PC-3 (cell line): Measurements from ENCODE around the gene UBAC2.

Experiments used
- EZH2 ChIP-seq: fragments of 300-600 bp; sonication (generic); IDR thresholded peaks from one replicate; pipeline ENCODE4 v1.6.1; 2017; ENCODE audit warnings: antibody characterized with exemption, mild to moderate bottlenecking, low read length; ENCODE audit not compliant: unreplicated experiment
- TF ChIP-seq, protein P1 (sequence below): fragments of 300-600 bp; sonication (generic); conservative IDR thresholded peaks from 2 replicates; pipeline ENCODE4 v1.5.1; 2017; ENCODE audit warnings: antibody characterized with exemption, low read depth, mild to moderate bottlenecking, low read length

DNA sequence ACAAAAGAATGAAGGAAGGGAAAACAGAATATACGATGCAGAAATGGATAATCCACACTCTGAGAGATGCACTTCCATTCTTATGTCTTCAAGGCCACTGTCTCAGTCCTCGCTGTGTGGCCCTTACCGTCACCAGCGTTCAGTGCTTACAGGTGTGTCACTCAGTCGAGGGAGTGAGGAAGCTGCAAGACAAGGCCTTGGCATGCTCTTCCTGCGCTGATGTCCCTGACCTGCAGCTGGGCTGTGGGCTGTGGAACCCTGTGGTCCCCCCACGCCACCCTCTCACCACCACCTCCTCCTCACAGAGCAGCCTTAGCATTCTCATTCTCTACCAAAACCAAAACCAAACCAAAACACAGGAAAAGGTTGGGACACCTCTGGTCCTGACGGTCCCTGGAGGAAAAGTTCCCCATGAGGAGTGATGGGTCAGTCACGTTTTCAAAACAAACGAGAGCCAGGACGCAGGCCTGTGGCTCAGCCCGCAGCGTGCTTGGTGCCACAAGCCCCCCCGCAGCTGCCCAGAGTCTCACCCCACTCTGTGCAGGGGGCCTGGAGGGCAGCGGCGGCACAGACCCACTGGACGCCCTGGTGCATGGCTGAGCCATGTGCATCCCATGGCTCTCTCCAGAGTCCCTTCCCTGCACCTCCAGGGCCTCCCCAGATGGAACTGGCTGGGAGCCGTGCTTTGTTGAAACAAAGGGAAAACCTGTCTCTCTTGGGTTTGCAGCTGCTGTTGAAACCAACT lies 154.8 kb downstream of the UBAC2 start:
- TF ChIP-seq, protein P1, sequence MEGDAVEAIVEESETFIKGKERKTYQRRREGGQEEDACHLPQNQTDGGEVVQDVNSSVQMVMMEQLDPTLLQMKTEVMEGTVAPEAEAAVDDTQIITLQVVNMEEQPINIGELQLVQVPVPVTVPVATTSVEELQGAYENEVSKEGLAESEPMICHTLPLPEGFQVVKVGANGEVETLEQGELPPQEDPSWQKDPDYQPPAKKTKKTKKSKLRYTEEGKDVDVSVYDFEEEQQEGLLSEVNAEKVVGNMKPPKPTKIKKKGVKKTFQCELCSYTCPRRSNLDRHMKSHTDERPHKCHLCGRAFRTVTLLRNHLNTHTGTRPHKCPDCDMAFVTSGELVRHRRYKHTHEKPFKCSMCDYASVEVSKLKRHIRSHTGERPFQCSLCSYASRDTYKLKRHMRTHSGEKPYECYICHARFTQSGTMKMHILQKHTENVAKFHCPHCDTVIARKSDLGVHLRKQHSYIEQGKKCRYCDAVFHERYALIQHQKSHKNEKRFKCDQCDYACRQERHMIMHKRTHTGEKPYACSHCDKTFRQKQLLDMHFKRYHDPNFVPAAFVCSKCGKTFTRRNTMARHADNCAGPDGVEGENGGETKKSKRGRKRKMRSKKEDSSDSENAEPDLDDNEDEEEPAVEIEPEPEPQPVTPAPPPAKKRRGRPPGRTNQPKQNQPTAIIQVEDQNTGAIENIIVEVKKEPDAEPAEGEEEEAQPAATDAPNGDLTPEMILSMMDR, result no peak
- no peak for TF ChIP-seq EZH2
